Hepatocyte (in vitro differentiated cells): ENCODE results near the gene RLN2.

Experiments
- EZH2phosphoT487 ChIP-seq: fragments of 200-600 bp; sonication (generic); IDR thresholded peaks from one replicate; pipeline ENCODE4 v1.6.1; 2018; ENCODE audit warnings: antibody characterized with exemption, mild to moderate bottlenecking, low read depth, moderate library complexity; ENCODE audit not compliant: unreplicated experiment, severe bottlenecking
- TF ChIP-seq, protein P1 (sequence below): fragments of 200-600 bp; sonication (generic); IDR thresholded peaks from 2 replicates; pipeline ENCODE4 v1.5.1; 2016; ENCODE audit warnings: antibody characterized with exemption, mild to moderate bottlenecking; ENCODE audit not compliant: poor library complexity

DNA sequence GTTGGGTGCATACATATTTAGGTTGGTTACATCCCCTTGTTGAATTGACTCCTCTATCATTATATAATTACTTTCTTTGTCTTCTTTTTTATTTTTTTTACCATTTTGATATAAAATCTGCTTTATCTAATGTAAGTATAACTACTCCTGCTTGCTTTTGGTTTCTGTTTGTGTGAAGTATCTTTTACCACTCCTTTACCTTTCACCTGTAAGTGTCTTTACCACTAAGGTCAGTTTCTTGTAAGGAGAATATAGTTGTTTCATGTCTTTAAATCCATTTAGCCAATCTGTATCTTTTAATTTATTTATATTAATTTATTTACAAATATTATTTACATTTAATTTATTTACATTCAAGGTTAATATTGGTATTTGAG lies 40.3 kb downstream of the RLN2 start:
- TF ChIP-seq, protein P1, sequence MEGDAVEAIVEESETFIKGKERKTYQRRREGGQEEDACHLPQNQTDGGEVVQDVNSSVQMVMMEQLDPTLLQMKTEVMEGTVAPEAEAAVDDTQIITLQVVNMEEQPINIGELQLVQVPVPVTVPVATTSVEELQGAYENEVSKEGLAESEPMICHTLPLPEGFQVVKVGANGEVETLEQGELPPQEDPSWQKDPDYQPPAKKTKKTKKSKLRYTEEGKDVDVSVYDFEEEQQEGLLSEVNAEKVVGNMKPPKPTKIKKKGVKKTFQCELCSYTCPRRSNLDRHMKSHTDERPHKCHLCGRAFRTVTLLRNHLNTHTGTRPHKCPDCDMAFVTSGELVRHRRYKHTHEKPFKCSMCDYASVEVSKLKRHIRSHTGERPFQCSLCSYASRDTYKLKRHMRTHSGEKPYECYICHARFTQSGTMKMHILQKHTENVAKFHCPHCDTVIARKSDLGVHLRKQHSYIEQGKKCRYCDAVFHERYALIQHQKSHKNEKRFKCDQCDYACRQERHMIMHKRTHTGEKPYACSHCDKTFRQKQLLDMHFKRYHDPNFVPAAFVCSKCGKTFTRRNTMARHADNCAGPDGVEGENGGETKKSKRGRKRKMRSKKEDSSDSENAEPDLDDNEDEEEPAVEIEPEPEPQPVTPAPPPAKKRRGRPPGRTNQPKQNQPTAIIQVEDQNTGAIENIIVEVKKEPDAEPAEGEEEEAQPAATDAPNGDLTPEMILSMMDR = no peak
- no peak for TF ChIP-seq EZH2phosphoT487
